Keratinocyte (primary cell): ENCODE data around the gene TEX13D. TPM values are rescaled to one million over a fixed set of nuclear protein-coding genes. Genes with fewer than 3 reads are reported as not detected.

ENCODE experiments used
- DNase-seq: peaks from one replicate; pipeline ENCODE4 v3.0.0-alpha.2; 2011; ENCODE audit warnings: low read depth, missing footprints, low spot score
- FAIRE-seq: peaks from 2 replicates; lab custom pipeline; 2011; peaks lifted over from hg19 to GRCh38; lab: Jason Lieb, UNC
- H2AFZ ChIP-seq: 2 replicates; pipeline ENCODE4 v1.6.0; 2012; ENCODE audit warnings: low read length, control low read depth, inconsistent platforms; ENCODE audit not compliant: control insufficient read depth
- H3K27ac ChIP-seq: 2 replicates; pipeline ENCODE4 v1.5.1; 2011; ENCODE audit warnings: low read length; ENCODE audit not compliant: control insufficient read depth, insufficient read depth
- H3K27me3 ChIP-seq: 3 replicates; pipeline ENCODE4 v1.6.0; 2011; ENCODE audit warnings: low read length; ENCODE audit not compliant: control insufficient read depth, insufficient read depth; ENCODE audit errors: extremely low read depth
- H3K36me3 ChIP-seq, 2 experiments: 2 replicates in 1 of 2; 3 replicates in 1 of 2; pipeline ENCODE4 v1.5.1; 2011; ENCODE audit warnings: low read length in 2 of 2, mild to moderate bottlenecking in 1 of 2; ENCODE audit not compliant: control insufficient read depth in 2 of 2, insufficient read depth in 2 of 2; ENCODE audit errors: extremely low read depth in 1 of 2
- H3K4me1 ChIP-seq: 3 replicates; pipeline ENCODE4 v1.5.1; 2011; ENCODE audit warnings: low read length; ENCODE audit not compliant: control insufficient read depth, insufficient read depth; ENCODE audit errors: extremely low read depth
- H3K4me2 ChIP-seq: 3 replicates; pipeline ENCODE4 v1.6.0; 2011; ENCODE audit warnings: low read depth, low read length; ENCODE audit not compliant: control insufficient read depth, insufficient read depth; ENCODE audit errors: extremely low read depth
- H3K4me3 ChIP-seq, 3 experiments: fragments of 200-600 bp in 1 of 3; sonication (generic) in 1 of 3; 2 replicates in 2 of 3; 3 replicates in 1 of 3; pipeline ENCODE4 v1.5.1; 2011 to 2016; ENCODE audit warnings: low read length in 3 of 3, mild to moderate bottlenecking in 3 of 3, control low read depth in 2 of 3, inconsistent platforms in 1 of 3, low read depth in 1 of 3, mixed read lengths in 1 of 3, mixed run types in 1 of 3, moderate library complexity in 1 of 3; ENCODE audit not compliant: control insufficient read depth in 2 of 3, insufficient read depth in 2 of 3; ENCODE audit errors: extremely low read depth in 1 of 3
- H3K79me2 ChIP-seq: 2 replicates; pipeline ENCODE4 v1.6.0; 2012; ENCODE audit warnings: low read length; ENCODE audit not compliant: control insufficient read depth, insufficient read depth
- H3K9ac ChIP-seq: 3 replicates; pipeline ENCODE4 v1.6.0; 2011; ENCODE audit warnings: low read length; ENCODE audit not compliant: control insufficient read depth, insufficient read depth; ENCODE audit errors: extremely low read depth
- H3K9me1 ChIP-seq: 3 replicates; pipeline ENCODE4 v1.6.0; 2011; ENCODE audit warnings: low read length; ENCODE audit not compliant: control insufficient read depth, insufficient read depth; ENCODE audit errors: extremely low read depth
- H3K9me3 ChIP-seq: 2 replicates; pipeline ENCODE4 v1.5.1; 2012; ENCODE audit warnings: low read depth, low read length; ENCODE audit not compliant: control insufficient read depth
- H4K20me1 ChIP-seq: 3 replicates; pipeline ENCODE4 v1.6.0; 2011; ENCODE audit warnings: low read length; ENCODE audit not compliant: control insufficient read depth, insufficient read depth; ENCODE audit errors: extremely low read depth
- EZH2 ChIP-seq: IDR thresholded peaks from one replicate; pipeline ENCODE4 v1.6.1; 2012; ENCODE audit warnings: inconsistent platforms, mild to moderate bottlenecking, low read length, moderate library complexity
- dilution Hi-C: fragments of 300-500 bp; cut with MboI; formaldehyde crosslinking; loops from one replicate; pipeline ENCODE4 v1.7.0; 2020; ENCODE audit warnings: low sequenced_read_pairs; ENCODE audit not compliant: extremely low pct_ligation_motif_present
- polyA plus RNA-seq, 5 experiments: library from polyadenylated mRNA; depleted of rRNA in 3 of 5; stranded (reverse) in 3 of 5; stranded (forward) in 1 of 5; unstranded in 1 of 5; fragments of >200 nt; gene quantifications; 1 replicate in 1 of 5; 2 replicates in 3 of 5; 3 replicates in 1 of 5; pipeline versions ENCODE4 v1.2.1 to v1.2.3, GENCODE V29; 2011 to 2012; ENCODE audit warnings: missing spikeins in 2 of 5, low read depth in 1 of 5, low replicate concordance in 1 of 5
- TF ChIP-seq, protein P1 (sequence below), 3 experiments: IDR thresholded peaks in 1 of 3; conservative IDR thresholded peaks in 1 of 3; optimal IDR thresholded peaks in 1 of 3; 2 replicates in 2 of 3; 3 replicates in 1 of 3; pipeline versions ENCODE3 to v1.5.1; 2011; ENCODE audit warnings: low read length in 3 of 3, mild to moderate bottlenecking in 3 of 3, moderate library complexity in 2 of 3, control low read depth in 1 of 3, inconsistent platforms in 1 of 3; ENCODE audit not compliant: insufficient read depth in 2 of 3; ENCODE audit errors: extremely low read depth in 1 of 3

TEX13D gene
- polyA plus RNA-seq, 1 donor (not counting 4 experiments of a cell fraction or from before 2014, with no cell fraction given), result not detected

DNA sequence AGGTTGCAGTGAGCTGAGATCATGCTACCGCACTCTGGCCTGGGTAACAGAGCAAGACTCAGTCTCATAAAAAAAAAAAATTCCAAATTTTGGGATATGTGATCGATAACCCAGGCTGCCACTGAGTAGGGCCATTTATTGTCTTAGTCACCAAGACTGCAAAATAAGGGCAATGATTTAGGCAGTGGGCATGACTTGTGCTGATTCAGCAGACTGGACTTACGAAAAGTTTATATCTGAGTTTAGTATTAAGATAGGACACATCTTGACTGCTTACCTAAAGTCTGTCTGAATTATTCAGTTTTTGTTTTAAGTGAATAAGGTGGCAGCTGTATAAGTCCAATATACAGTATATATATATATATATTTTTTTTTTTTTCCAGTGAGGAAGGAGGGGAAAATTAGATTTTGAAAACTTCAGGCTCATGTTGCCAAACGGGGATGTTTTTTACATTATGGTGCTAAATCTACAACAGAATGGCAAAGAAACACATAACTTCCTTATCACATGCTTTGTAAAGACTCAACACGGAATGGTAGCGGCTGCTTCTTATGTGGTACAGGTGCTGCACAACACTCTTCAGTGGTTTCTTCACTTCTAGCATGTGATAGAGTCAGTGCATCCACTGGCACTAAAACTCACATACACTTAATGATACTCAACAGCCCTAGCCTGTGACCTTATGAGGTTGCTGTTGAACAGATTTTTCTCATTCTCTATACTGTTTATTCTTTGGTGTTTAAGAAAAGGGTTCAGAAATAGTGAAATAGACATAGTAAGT is 6.5 kb downstream of the TEX13D start:
- Histone ChIP-seq H3K27me3 (no peaks in the 10 kb centered on the region), H3K4me1 (no peaks in the 10 kb centered on the region), H3K9ac (no peak overlapping the region), H3K9me1 (no peaks in the 10 kb centered on the region), H3K4me2 (no peak overlapping the region), H3K4me3 (no peak overlapping the region), H4K20me1 (no peaks in the 10 kb centered on the region), H2AFZ (no peak overlapping the region), H3K9me3 (no peaks in the 10 kb centered on the region), H3K27ac (no peak overlapping the region), H3K36me3 (no peaks in the 10 kb centered on the region), H3K79me2 (no peaks in the 10 kb centered on the region)
- DNase-seq, result no peak
- no peak for TF ChIP-seq EZH2
- TF ChIP-seq, protein P1, sequence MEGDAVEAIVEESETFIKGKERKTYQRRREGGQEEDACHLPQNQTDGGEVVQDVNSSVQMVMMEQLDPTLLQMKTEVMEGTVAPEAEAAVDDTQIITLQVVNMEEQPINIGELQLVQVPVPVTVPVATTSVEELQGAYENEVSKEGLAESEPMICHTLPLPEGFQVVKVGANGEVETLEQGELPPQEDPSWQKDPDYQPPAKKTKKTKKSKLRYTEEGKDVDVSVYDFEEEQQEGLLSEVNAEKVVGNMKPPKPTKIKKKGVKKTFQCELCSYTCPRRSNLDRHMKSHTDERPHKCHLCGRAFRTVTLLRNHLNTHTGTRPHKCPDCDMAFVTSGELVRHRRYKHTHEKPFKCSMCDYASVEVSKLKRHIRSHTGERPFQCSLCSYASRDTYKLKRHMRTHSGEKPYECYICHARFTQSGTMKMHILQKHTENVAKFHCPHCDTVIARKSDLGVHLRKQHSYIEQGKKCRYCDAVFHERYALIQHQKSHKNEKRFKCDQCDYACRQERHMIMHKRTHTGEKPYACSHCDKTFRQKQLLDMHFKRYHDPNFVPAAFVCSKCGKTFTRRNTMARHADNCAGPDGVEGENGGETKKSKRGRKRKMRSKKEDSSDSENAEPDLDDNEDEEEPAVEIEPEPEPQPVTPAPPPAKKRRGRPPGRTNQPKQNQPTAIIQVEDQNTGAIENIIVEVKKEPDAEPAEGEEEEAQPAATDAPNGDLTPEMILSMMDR (optimal IDR thresholded peaks at IDR 0.05 in 1 of 3, IDR thresholded peaks at IDR 0.05 in 1 of 3, conservative IDR thresholded peaks at IDR 0.05 in 1 of 3; ENCODE audit: extremely low read depth in 1 of 3, insufficient read depth in 2 of 3, low read length in 3 of 3), result no peak
- dilution Hi-C loops, result no loop called here
- FAIRE-seq, result no peak

DNA sequence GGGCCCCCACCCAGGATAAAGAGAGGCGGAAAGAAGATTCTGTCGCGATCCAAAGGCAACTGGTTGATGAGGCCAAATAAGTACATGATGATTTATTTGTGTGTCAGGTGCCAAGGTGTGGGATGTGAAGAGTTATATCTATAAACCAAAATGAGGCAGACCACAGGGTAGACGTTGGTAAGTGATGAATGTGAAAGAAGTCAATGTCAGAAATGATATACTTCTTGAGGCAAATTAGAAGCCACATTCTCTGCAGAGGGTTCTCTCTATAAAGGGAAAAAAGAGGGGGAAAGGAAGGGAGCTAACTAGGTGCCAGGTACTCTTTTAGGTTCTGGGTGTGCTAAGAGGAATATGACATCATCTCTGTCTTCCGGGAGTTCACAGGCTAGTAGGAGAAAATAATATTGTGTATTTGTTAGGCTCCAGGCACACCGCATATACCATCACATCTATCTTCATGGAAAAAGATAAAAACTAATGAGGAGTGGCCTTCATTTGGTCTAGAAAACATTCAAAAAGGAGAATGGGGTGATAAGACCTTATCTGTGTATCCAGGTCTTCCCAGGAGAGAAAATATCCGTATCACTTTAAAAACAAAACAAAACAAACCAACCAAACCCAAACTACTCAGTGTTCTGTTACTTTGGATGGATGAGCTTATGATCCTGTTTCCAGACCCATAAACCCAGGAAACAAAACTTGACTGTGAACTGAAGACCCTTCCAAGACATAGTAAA is 9.1 kb downstream of the TEX13D start:
- no peak overlapping the region for H3K4me2 ChIP-seq
- no peaks in the 10 kb centered on the region for H3K79me2 ChIP-seq
- no peak overlapping the region for H3K27ac ChIP-seq
- H4K20me1 ChIP-seq, result no peaks in the 10 kb centered on the region
- no peak overlapping the region for H2AFZ ChIP-seq
- FAIRE-seq (no peak), DNase-seq (no peak)
- no peaks in the 10 kb centered on the region for H3K9me3 ChIP-seq
- H3K9ac ChIP-seq, result no peak overlapping the region
- no peaks in the 10 kb centered on the region for H3K9me1 ChIP-seq
- no peaks in the 10 kb centered on the region for H3K4me1 ChIP-seq
- H3K4me3 ChIP-seq, result no peak overlapping the region
- no peaks in the 10 kb centered on the region for H3K36me3 ChIP-seq
- TF ChIP-seq EZH2, result no peak
- TF ChIP-seq, protein P1 (optimal IDR thresholded peaks at IDR 0.05 in 1 of 3, IDR thresholded peaks at IDR 0.05 in 1 of 3, conservative IDR thresholded peaks at IDR 0.05 in 1 of 3; ENCODE audit: extremely low read depth in 1 of 3, insufficient read depth in 2 of 3, low read length in 3 of 3), result no peak
- dilution Hi-C loops, result no loop called here
- no peaks in the 10 kb centered on the region for H3K27me3 ChIP-seq
